Liver (tissue), 9 donors: ENCODE data around the gene PARVG. TPM values are rescaled to one million over a fixed set of nuclear protein-coding genes. Genes with fewer than 3 reads are reported as not detected.

Source experiments
- DNase-seq: peaks from one replicate; pipeline ENCODE4 v3.0.0-alpha.2; 2017; ENCODE audit warnings: low spot score
- H3K27ac ChIP-seq, 2 donors: one replicate each; pipeline ENCODE4 v1.7.0; 2013; ENCODE audit warnings: inconsistent platforms in 2 of 2, low read length in 2 of 2, control low read depth in 1 of 2, low read depth in 1 of 2, mild to moderate bottlenecking in 1 of 2
- H3K27me3 ChIP-seq, 4 donors: one replicate each; pipeline versions ENCODE4 v1.6.1 to v1.7.0; 2013; ENCODE audit warnings: low read length in 3 of 4, inconsistent platforms in 1 of 4, mild to moderate bottlenecking in 1 of 4, moderate library complexity in 1 of 4; ENCODE audit not compliant: control insufficient read depth in 4 of 4, insufficient read depth in 4 of 4
- H3K36me3 ChIP-seq, 4 donors: one replicate each; pipeline versions ENCODE4 v1.6.1 to v1.7.0; 2013; ENCODE audit warnings: low read length in 3 of 4, mild to moderate bottlenecking in 3 of 4, low read depth in 1 of 4, moderate library complexity in 1 of 4; ENCODE audit not compliant: control insufficient read depth in 4 of 4, insufficient read depth in 3 of 4
- H3K4me1 ChIP-seq, 4 donors: one replicate each; pipeline versions ENCODE4 v1.6.1 to v1.7.0; 2013; ENCODE audit warnings: low read length in 3 of 4, mild to moderate bottlenecking in 3 of 4, moderate library complexity in 1 of 4; ENCODE audit not compliant: control insufficient read depth in 4 of 4, insufficient read depth in 4 of 4
- H3K4me3 ChIP-seq, 3 donors: one replicate each; pipeline versions ENCODE4 v1.6.1 to v1.7.0; 2013; ENCODE audit warnings: low read length in 3 of 3, control low read depth in 1 of 3, low read depth in 1 of 3, mild to moderate bottlenecking in 1 of 3
- H3K9ac ChIP-seq, 2 donors: one replicate each; pipeline ENCODE4 v1.7.0; 2013; ENCODE audit warnings: low read length in 2 of 2, mild to moderate bottlenecking in 2 of 2, moderate library complexity in 2 of 2, control low read depth in 1 of 2, low read depth in 1 of 2
- H3K9me3 ChIP-seq, 4 donors: one replicate each; pipeline versions ENCODE4 v1.6.1 to v1.7.0; 2013; ENCODE audit warnings: low read length in 3 of 4; ENCODE audit not compliant: control insufficient read depth in 4 of 4
- ATF3 ChIP-seq: IDR thresholded peaks from 2 replicates; pipeline ENCODE4 v1.6.1; 2016; ENCODE audit warnings: antibody characterized with exemption
- EGR1 ChIP-seq, 2 donors: IDR thresholded peaks; 2 replicates each; pipeline ENCODE4 v1.6.1; 2016 to 2018; ENCODE audit warnings: antibody characterized with exemption in 2 of 2, low read depth in 2 of 2
- FOXA1 ChIP-seq: IDR thresholded peaks from 2 replicates; pipeline ENCODE4 v1.6.1; 2016; ENCODE audit warnings: antibody characterized with exemption
- FOXA2 ChIP-seq: IDR thresholded peaks from 2 replicates; pipeline ENCODE4 v1.6.1; 2016; ENCODE audit warnings: antibody characterized with exemption
- GABPA ChIP-seq, 2 donors: IDR thresholded peaks in 1 of 2; conservative IDR thresholded peaks in 1 of 2; 2 replicates each; pipeline ENCODE4 v1.6.1; 2016; ENCODE audit warnings: antibody characterized with exemption in 2 of 2, mild to moderate bottlenecking in 1 of 2, moderate library complexity in 1 of 2
- HNF4A ChIP-seq, 2 donors: conservative IDR thresholded peaks; 2 replicates each; pipeline ENCODE4 v1.6.1; 2016; ENCODE audit warnings: antibody characterized with exemption in 2 of 2, mild to moderate bottlenecking in 2 of 2
- HNF4G ChIP-seq: IDR thresholded peaks from 2 replicates; pipeline ENCODE4 v1.6.1; 2016; ENCODE audit warnings: antibody characterized with exemption
- JUND ChIP-seq, 2 donors: IDR thresholded peaks; 2 replicates each; pipeline ENCODE4 v1.6.1; 2016; ENCODE audit warnings: antibody characterized with exemption in 2 of 2
- NR2F2 ChIP-seq: IDR thresholded peaks from 2 replicates; pipeline ENCODE4 v1.6.1; 2016; ENCODE audit warnings: antibody characterized with exemption
- RAD21 ChIP-seq, 2 donors: IDR thresholded peaks; 2 replicates each; pipeline ENCODE4 v1.6.1; 2016; ENCODE audit warnings: antibody characterized with exemption in 2 of 2, mild to moderate bottlenecking in 2 of 2
- RXRA ChIP-seq, 2 donors: IDR thresholded peaks; 2 replicates each; pipeline ENCODE4 v1.6.1; 2017 to 2018; ENCODE audit warnings: antibody characterized with exemption in 2 of 2, mild to moderate bottlenecking in 1 of 2
- SP1 ChIP-seq: IDR thresholded peaks from 2 replicates; pipeline ENCODE4 v1.6.1; 2018; ENCODE audit warnings: antibody characterized with exemption, mild to moderate bottlenecking
- TAF1 ChIP-seq: conservative IDR thresholded peaks from 2 replicates; pipeline ENCODE4 v1.6.1; 2016; ENCODE audit warnings: antibody characterized with exemption, mild to moderate bottlenecking
- YY1 ChIP-seq: IDR thresholded peaks from 2 replicates; pipeline ENCODE4 v1.6.1; 2016; ENCODE audit warnings: antibody characterized with exemption, mild to moderate bottlenecking
- ZBTB33 ChIP-seq: IDR thresholded peaks from 2 replicates; pipeline ENCODE4 v1.6.1; 2016; ENCODE audit warnings: antibody characterized with exemption
- WGBS: extraction: QIAGEN DNeasy Blood & Tissue Kit; methylation state at CpG from one replicate; pipeline ENCODE4 v1.1.7; 2013; 5-methylcytosine and 5-hydroxymethylcytosine counted together
- polyA plus RNA-seq, 2 donors: library from polyadenylated mRNA; stranded (reverse) in 1 of 2; unstranded in 1 of 2; fragments of 200-250 nt in 1 of 2; fragments of >200 nt in 1 of 2; fragmentation: Nextera tagmentation in 1 of 2; extraction: Ambion mirVana in 1 of 2; gene quantifications; one replicate each; pipeline versions ENCODE4 v1.2.1 to v1.2.3, GENCODE V29; 2013 to 2015
- total RNA-seq, 2 donors: library from RNA; depleted of rRNA; stranded (reverse); fragments of >200 nt; gene quantifications; one replicate each; pipeline ENCODE4 v1.2.3, GENCODE V29; 2014
- TF ChIP-seq, protein P1 (sequence below): IDR thresholded peaks from 2 replicates; pipeline ENCODE4 v1.6.1; 2016; ENCODE audit warnings: antibody characterized with exemption, mild to moderate bottlenecking
- TF ChIP-seq, protein P2 (sequence below): IDR thresholded peaks from 2 replicates; pipeline ENCODE4 v1.6.1; 2016; ENCODE audit warnings: antibody characterized with exemption
- donor health status: healthy.
- donor health status: healthy.
- donor health status: healthy.
- donor health status: healthy.
- donor health status: healthy.

Gene PARVG
- total and polyA plus RNA-seq, 4 donors = 4.0 to 12.1 (median 6.6) TPM

- TF ChIP-seq HNF4G (no peak), ATF3 (no peak), TAF1 (no peak), RXRA (IDR thresholded peaks at IDR 0.05) (no peak), RAD21 (IDR thresholded peaks at IDR 0.05) (no peak), SP1 (no peak), JUND (IDR thresholded peaks at IDR 0.05) (no peak), FOXA2 (no peak), YY1 (no peak), HNF4A (conservative IDR thresholded peaks at IDR 0.05) (no peak), ZBTB33 (no peak)
These were observed 68.2 kb downstream of the PARVG start (continued) for GRCh38 chr22:44248926-44249325.

DNA sequence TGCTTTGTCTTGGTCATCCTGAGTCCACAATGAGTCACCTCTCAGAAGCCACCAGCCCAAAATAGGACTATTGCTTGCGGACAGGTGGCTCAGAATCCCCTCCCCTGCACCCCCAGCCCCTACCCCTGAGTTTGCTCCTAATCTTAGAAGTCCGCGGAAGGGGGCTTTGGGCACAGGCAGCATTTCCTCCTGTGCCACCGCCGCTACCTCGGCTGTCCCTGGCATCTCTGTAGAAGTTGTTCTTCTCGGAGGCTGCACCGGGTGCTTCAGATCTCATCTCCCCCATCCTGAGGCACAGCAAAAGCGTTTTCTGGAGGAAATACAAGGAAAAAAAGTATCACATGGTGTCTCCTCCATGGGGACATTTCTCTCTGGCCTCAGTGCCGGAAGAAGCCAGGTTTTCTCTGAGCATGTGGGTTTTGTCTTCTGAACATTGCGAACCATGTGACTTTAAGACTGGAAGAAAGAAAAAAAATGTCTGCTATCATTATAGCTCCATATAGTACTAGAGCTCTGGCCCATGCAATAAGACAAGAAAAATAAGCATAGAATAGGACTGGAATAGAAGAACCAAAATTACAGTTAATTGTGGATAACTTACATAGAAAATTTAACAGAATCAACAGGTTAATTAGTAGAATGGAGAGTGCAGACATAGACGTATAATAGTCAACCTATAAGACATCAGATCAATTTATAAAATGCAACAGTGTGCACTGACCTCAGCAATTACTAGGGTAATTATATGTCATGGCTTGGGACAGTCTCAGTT is 68.8 kb downstream of the PARVG start:
- Histone ChIP-seq H3K4me1 (no peaks in the 10 kb centered on the region), H3K4me3 (no peak overlapping the region), H3K9ac (no peak overlapping the region), H3K27me3 (peaks cover 0 to 4% (median 0%) of the 10 kb centered on the region in 4 donors), H3K27ac (no peak overlapping the region), H3K36me3 (no peaks in the 10 kb centered on the region), H3K9me3 (peaks cover 6 to 11% (median 6%) of the 10 kb centered on the region in 4 donors)
- TF ChIP-seq SP1 = no peak
- no peak for TF ChIP-seq GABPA (IDR thresholded peaks at IDR 0.05 in 1 of 2, conservative IDR thresholded peaks at IDR 0.05 in 1 of 2)
- TF ChIP-seq, protein P1, sequence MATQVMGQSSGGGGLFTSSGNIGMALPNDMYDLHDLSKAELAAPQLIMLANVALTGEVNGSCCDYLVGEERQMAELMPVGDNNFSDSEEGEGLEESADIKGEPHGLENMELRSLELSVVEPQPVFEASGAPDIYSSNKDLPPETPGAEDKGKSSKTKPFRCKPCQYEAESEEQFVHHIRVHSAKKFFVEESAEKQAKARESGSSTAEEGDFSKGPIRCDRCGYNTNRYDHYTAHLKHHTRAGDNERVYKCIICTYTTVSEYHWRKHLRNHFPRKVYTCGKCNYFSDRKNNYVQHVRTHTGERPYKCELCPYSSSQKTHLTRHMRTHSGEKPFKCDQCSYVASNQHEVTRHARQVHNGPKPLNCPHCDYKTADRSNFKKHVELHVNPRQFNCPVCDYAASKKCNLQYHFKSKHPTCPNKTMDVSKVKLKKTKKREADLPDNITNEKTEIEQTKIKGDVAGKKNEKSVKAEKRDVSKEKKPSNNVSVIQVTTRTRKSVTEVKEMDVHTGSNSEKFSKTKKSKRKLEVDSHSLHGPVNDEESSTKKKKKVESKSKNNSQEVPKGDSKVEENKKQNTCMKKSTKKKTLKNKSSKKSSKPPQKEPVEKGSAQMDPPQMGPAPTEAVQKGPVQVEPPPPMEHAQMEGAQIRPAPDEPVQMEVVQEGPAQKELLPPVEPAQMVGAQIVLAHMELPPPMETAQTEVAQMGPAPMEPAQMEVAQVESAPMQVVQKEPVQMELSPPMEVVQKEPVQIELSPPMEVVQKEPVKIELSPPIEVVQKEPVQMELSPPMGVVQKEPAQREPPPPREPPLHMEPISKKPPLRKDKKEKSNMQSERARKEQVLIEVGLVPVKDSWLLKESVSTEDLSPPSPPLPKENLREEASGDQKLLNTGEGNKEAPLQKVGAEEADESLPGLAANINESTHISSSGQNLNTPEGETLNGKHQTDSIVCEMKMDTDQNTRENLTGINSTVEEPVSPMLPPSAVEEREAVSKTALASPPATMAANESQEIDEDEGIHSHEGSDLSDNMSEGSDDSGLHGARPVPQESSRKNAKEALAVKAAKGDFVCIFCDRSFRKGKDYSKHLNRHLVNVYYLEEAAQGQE = no peak
- no peak for TF ChIP-seq NR2F2
- no peak for TF ChIP-seq HNF4G
- no peak for TF ChIP-seq JUND (IDR thresholded peaks at IDR 0.05)
- no peak for TF ChIP-seq FOXA2
- no peak for DNase-seq
- WGBS = 84% methylated on average over 12 of the region's 12 CpGs

GRCh38 chr22:44254811-44255210 is 74.1 kb downstream of the PARVG start:
- H3K4me1 ChIP-seq = no peaks in the 10 kb centered on the region
- no peaks in the 10 kb centered on the region for H3K36me3 ChIP-seq
- peaks cover 3 to 11% (median 4%) of the 10 kb centered on the region in 4 donors for H3K9me3 ChIP-seq
- no peak for DNase-seq
- no peak overlapping the region for H3K4me3 ChIP-seq
- 79% methylated on average over 2 of the region's 2 CpGs for WGBS
- no peak overlapping the region for H3K9ac ChIP-seq
- no peak overlapping the region for H3K27ac ChIP-seq
- TF ChIP-seq RAD21 (IDR thresholded peaks at IDR 0.05) (no peak), NR2F2 (no peak), FOXA2 (no peak), TAF1 (no peak), YY1 (no peak), FOXA1 (no peak), JUND (IDR thresholded peaks at IDR 0.05) (no peak), HNF4G (no peak), SP1 (no peak), ATF3 (no peak), RXRA (IDR thresholded peaks at IDR 0.05) (no peak), EGR1 (IDR thresholded peaks at IDR 0.05; ENCODE audit: low read depth in 2 of 2) (no peak), HNF4A (conservative IDR thresholded peaks at IDR 0.05) (no peak)
- TF ChIP-seq, protein P2, sequence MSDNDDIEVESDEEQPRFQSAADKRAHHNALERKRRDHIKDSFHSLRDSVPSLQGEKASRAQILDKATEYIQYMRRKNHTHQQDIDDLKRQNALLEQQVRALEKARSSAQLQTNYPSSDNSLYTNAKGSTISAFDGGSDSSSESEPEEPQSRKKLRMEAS = no peak
- H3K27me3 ChIP-seq = peaks cover 0 to 3% (median 0%) of the 10 kb centered on the region in 4 donors
